ENCODE measurements around the gene MTHFD1L. TPM values are rescaled to one million over a fixed set of nuclear protein-coding genes. Genes with fewer than 3 reads are reported as not detected.
"Not testable (repeated sequence)": the region's sequence is repeated elsewhere in the genome, so short reads cannot be mapped to it uniquely, and the experiment has no call there.

The MTHFD1L gene
- total and polyA plus RNA-seq, 11 donors = 1.1 to 13.2 (median 4.2) TPM

DNA sequence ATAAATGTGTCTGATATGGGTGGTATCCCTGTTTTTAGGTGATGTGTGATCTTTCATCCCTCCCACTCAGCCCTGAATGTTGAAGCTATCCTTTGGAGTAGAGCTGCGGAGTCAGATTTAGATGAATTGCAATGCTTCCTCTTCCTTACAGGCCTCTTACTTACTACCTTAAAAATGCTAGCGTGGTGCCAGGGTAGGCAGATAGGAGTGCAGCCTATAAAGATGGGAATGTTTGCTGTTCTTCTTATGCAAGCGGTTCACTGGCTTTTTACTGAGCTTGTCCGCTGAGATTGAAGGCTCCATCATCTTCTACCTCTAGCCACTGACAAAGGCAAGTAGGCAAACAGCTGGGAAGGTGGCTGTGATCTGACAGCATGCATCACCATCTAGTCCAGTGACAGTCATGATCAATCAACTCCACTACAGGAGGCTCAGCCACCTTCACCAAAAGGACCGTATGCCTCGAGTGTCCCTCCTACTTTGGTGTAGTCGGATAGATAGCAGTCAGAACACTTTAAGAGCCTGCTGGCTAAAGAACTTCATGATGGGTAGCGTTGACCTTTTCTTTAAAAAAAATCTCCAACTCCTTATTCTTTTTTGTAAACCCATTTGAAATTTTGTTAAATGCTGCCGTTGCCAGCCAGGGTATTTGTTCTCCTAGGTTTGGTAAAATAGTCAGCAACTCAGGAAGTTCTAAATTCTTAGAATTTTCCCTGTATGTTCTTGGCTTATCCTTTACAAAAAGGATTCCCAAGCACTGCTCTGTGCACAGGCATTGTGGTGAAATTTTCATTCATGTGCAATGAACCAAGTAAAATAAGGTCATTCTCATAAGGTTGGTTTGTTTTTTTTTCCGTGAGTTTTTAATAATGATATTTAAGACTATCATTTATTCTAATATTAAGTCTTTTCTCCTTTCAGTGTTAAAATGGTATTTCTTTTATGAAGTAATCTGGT is 169.6 kb downstream of the MTHFD1L start:
- WGBS, 4 donors = 93 to 97% (median 96%) methylated on average over 10 of the region's 10 CpGs
- Histone ChIP-seq H3K4me3 (no peak overlapping the region), H3K27me3 (no peaks in the 10 kb centered on the region), H3K36me3 (peaks cover 0 to 4% (median 0%) of the 10 kb centered on the region in 9 donors), H3K4me1 (peaks cover 0 to 12% (median 7%) of the 10 kb centered on the region in 12 donors), H3K27ac (peak overlapping the region in 3 of 12 donors; percentile 49 to 60 (median 51)), H3K9me3 (no peaks in the 10 kb centered on the region)
- DNase-seq (no peak), ATAC-seq (no peak)
- intact Hi-C loops (cut with DNase I) = no loop called here
- TF ChIP-seq, protein P1, sequence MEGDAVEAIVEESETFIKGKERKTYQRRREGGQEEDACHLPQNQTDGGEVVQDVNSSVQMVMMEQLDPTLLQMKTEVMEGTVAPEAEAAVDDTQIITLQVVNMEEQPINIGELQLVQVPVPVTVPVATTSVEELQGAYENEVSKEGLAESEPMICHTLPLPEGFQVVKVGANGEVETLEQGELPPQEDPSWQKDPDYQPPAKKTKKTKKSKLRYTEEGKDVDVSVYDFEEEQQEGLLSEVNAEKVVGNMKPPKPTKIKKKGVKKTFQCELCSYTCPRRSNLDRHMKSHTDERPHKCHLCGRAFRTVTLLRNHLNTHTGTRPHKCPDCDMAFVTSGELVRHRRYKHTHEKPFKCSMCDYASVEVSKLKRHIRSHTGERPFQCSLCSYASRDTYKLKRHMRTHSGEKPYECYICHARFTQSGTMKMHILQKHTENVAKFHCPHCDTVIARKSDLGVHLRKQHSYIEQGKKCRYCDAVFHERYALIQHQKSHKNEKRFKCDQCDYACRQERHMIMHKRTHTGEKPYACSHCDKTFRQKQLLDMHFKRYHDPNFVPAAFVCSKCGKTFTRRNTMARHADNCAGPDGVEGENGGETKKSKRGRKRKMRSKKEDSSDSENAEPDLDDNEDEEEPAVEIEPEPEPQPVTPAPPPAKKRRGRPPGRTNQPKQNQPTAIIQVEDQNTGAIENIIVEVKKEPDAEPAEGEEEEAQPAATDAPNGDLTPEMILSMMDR (IDR thresholded peaks at IDR 0.05) = no peak
- TF ChIP-seq POLR2A (IDR thresholded peaks at IDR 0.05) = no peak

DNA sequence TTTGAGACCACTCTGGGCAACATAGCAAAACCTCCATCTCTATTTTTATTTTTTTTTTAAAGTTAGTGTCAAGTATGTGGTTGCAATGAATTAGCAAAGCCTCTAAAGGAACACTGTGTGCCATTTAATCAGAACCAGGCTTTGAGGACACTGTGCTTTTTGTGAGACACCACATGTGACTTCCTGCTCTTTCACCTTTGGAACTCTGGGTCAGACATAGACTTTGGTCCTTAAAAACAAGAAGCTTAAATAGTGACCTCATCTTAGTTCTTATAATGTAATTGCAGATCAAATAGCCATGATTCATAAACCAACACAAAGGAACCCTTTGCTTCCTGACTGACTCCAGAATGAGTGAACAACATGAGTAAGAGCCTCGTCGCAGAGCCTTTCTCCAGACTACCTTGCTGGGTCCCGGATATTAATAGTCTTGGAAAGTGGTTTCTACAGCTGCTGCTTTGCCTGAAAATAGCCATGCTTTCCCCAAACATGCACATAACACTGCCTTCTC is 170.8 kb downstream of the MTHFD1L start:
- Histone ChIP-seq H3K4me1 (peaks cover 0 to 22% (median 8%) of the 10 kb centered on the region in 12 donors), H3K27ac (peak overlapping the region in 11 of 12 donors; percentile 13 to 76 (median 50))
- H3K27me3 ChIP-seq; H3K36me3 ChIP-seq; H3K9me3 ChIP-seq; ATAC-seq; H3K4me3 ChIP-seq; DNase-seq; intact Hi-C loops (cut with DNase I): not testable (repeated sequence)
- 25 to 77% (median 43%) methylated on average over 3 of the region's 3 CpGs for WGBS, 4 donors

- H3K36me3 ChIP-seq = peaks cover 0 to 4% (median 0%) of the 10 kb centered on the region in 9 donors
- H3K4me1 ChIP-seq = peaks cover 0 to 29% (median 14%) of the 10 kb centered on the region in 12 donors
- H3K27me3 ChIP-seq = no peaks in the 10 kb centered on the region
- no peak for ATAC-seq
- H3K9me3 ChIP-seq = no peaks in the 10 kb centered on the region
- H3K4me3 ChIP-seq = no peak overlapping the region
- DNase-seq = no peak
- peak overlapping the region in 7 of 12 donors; percentile 4 to 61 (median 48) for H3K27ac ChIP-seq
- WGBS, 4 donors = 85 to 92% (median 89%) methylated on average over 12 of the region's 12 CpGs
- intact Hi-C loops (cut with DNase I) = no loop called here
- TF ChIP-seq POLR2A (IDR thresholded peaks at IDR 0.05) = no peak
- TF ChIP-seq, protein P1 (IDR thresholded peaks at IDR 0.05) = no peak
Measured at GRCh38 chr6:151036869-151037680, 171.6 kb downstream of the MTHFD1L start.

DNA sequence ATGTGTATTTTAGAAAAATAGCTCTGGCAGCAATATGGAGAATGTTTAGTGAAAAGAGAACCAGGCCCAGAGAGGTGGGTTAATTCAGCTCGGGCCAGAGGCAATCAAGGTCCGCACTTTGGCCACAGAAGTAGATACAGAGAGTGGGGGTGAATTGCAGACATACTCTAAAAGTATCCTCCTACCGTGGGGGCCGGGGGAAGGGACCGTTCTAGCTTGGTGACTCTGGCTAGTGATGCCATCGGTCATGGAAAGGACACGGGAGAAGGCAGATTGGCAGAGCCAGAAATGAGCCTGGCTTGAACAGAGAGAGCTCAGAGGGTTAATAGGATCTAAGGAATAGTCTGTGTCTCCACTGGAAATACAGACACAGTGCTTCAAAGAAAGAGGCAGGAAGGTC is 173.1 kb downstream of the MTHFD1L start:
- H3K4me3 ChIP-seq = no peak overlapping the region
- intact Hi-C loops (cut with DNase I) = no loop called here
- peaks cover 0 to 4% (median 0%) of the 10 kb centered on the region in 9 donors for H3K36me3 ChIP-seq
- H3K27ac ChIP-seq = no peak overlapping the region
- no peaks in the 10 kb centered on the region for H3K27me3 ChIP-seq
- 93 to 94% (median 93%) methylated on average over 7 of the region's 7 CpGs for WGBS, 4 donors
- peaks cover 0 to 29% (median 16%) of the 10 kb centered on the region in 12 donors for H3K4me1 ChIP-seq
- TF ChIP-seq POLR2A (IDR thresholded peaks at IDR 0.05) = no peak
- TF ChIP-seq, protein P1 (IDR thresholded peaks at IDR 0.05) = no peak
- no peak for DNase-seq
- ATAC-seq = no peak
- H3K9me3 ChIP-seq = no peaks in the 10 kb centered on the region
